ENCODE results near the gene INPPL1.
"Not testable (repeated sequence)": the region's sequence is repeated elsewhere in the genome, so short reads cannot be mapped to it uniquely, and the experiment has no call there.

The INPPL1 gene

DNA sequence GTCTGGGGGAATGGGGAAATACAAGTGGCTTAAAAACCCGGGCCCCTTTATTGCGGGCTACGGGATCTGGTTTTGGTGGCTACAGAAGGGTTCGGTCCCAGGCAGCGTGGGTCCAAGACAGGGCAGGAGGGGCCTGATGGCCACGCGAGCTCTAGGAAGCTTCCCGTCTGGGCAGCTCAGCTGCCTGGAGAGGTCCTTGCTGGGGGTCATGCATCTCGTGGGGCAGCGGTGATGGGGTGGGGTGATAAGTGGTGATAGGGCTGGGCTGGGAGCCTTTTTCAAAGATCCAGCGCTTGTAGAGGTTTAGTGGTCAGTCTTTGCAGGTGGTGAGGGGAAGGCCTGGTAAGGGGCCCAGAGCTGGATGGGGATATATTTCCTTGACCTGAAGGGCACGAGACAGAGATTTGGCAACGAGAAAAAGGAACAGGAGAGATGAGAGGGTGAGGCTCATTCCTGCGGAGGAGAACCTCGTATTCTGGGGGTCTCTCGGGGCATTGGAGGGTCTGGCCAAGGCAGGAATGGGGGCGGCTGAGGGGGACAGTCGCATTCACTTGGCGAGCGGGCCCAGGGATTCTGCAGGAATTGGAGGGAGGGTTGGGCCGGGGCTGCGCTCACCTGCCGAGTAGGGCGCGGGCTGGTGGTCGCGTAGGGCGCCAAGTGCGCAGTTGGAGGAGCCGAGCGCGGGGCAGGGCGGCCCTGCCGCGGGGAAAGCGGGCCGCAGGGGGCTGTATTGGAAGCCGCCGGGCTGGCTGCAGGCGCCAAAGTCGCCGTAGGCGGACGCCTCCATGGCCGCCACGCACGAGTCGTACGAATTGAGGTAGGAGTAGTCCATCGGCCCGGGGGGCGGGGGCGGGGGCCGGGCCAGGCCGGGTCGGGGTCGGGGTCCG, 18.8 kb downstream of the INPPL1 start:
- DNase-seq (ENCODE audit: low spot score): peak; percentile 33

DNA sequence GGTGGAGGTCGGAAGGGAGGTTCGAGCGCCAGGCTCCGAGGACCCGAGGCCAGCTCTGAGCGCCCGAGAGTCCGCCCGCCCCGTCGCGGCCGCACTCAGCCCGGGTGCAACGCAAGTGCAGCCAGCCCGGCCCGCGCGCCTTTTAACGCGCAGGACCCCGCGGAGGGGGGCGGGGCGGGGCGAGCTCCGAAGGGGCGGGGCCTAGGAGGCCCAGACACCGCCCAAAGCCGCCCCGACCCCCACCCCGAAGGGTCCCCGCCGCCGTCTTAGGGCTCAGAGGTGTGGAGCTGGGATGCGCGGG, 19.4 kb downstream of the INPPL1 start, which contains the start of gene PHOX2A:
Gene PHOX2A (minus strand): TSS at position 117 of the 301 bp plus-strand sequence. CDS start 172 bp downstream, outside the sequence.
- DNase-seq (ENCODE audit: low spot score): peak; percentile 41

DNA sequence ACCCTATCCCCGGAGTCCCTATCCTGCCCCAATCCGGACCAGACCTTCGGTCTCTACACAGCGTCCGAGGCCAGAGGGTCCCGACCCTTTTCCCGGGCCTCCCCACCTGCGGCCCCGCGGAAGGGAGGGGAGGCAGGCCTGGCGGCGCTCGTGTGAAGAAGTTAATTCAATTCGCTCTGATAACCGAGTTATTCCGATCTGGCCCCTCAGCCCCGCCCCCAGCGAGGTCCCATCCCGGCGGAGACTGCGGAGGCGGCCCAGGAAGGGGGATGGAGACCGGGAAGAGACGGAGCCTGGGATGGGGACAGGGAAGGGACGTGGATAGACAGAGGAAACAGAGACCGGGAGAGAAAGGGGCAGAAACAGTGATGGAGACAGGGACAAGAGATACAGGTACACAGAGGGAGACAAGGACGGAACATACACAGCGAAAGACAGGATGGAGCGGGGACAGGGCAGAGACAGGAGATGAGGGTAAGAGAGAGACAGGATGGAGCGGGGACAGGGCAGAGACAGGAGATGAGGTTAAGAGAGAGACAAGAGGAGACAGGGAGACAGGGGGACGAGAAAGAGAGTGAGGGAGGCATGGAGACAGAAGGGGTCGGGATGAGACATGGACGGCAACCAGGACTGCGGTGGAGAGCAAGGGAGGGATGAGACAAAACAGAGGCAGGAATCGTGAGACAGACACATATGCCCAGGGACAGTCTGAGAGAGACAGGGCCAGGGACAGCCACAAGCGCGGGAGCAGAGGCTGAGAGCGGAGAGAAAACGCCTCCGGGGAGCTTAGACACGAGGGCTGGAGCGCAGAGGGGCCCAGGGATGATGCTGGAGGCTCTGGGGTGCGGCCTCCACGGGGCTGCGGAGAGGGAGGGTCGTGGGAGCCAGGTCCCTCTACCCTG, 20.0 kb downstream of the INPPL1 start:
- DNase-seq (ENCODE audit: low spot score): no peak

GRCh38 chr11:72245263-72245816, 20.8 kb downstream of the INPPL1 start:
- DNase-seq (ENCODE audit: low spot score): no peak

DNA sequence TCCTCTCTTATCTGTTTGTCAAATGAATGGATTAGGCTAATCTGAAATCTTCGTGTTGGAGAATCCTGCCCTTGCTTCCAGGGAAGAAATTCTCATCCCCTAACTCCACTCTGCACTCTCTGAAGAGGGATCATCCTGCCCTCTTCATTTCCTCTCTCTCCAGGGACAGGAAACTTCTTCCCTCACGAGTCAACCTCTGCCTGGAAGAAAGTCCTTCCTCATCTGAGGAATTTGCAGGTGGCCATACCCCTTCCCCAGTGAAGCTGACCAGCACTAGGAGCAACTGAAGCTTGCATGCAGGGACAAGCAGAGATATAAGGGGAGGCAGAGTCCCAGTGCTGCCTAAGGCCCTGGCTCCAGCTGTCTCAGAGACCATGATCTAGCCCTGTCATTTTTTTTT, 23.0 kb downstream of the INPPL1 start:
- DNase-seq (ENCODE audit: low spot score): no peak

DNA sequence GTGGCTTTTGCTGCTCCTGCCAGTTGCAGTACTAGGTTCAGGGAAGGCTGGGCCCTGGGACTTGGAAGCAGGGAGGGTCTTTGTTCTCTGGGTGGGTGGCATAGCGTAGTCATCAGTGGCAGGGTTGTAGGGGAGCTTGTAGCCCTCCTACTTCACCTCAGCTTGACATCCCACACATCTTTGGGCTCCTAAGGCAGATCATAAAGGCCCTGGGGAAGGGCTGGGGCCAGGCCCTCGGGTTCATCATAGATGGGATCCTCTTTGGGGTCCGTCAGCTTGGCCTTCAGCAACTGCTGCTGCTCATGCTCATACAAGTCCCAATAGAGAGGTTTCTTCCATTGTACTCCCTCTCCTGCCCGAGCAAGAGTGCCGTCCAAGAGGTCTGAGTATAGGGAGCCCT, 25.4 kb downstream of the INPPL1 start:
- DNase-seq (ENCODE audit: low spot score): no peak

GRCh38 chr11:72250661-72251464, 26.3 kb downstream of the INPPL1 start:
- no peak for DNase-seq (ENCODE audit: low spot score)

DNA sequence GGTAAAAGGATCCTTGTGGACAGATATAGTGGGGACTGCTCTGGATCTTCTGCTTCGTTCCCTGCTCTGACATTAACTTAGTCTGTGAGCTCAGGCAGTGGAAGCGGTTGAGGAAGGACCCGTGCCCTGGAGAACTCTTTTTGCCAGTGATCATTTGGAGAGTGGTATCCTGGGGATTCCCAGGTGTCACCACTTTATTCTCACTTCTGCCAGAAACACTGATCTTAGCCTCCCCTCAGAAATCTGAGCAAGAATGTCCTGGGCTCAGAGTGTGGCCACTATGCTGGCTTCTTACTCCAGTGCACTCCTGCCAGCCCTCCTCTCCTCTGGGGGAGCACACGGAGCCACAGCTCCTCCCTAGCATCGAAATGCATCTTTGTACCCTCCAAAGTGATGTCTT, 27.0 kb downstream of the INPPL1 start:
- no peak for DNase-seq (ENCODE audit: low spot score)

GRCh38 chr11:72253392-72253791, 28.8 kb downstream of the INPPL1 start:
- no peak for DNase-seq (ENCODE audit: low spot score)

DNA sequence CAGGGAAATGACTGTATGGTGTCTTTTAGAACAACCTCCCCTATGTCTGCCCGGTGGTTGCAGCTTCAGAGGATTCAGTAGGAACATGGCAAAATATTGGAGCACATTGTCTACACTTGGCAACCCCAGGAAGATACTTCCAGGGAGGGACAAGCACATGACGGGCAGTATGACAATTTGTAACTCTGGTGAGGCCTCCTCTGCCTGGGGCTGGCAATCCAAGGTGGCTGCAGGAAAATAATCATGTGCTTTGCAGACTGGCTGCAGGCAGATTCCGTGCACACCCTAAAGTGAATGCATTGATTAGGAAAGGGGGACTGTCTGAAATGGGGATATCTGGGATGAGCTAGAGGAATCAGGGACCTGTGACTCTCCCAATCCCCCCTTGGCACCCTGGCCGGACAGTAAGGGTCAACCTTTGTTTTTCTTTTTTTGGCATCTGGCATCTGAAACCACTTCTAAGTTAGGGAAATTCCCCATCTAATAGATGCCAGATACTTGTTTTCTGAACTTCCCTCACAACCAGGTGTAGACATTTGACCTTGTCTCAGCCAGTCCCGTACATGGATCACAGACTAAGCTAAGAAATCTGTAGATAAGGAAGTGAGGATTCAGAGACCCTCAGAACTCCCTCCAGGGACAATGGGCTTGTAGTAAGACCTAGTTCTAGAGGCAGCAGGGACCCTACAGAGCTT, 29.9 kb downstream of the INPPL1 start:
- DNase-seq (ENCODE audit: low spot score): no peak

GRCh38 chr11:72257570-72257969, 33.0 kb downstream of the INPPL1 start:
- no peak for DNase-seq (ENCODE audit: low spot score)

GRCh38 chr11:72259490-72259889, 34.9 kb downstream of the INPPL1 start:
- DNase-seq (ENCODE audit: low spot score): no peak

- DNase-seq (ENCODE audit: low spot score): no peak
Observed at GRCh38 chr11:72260574-72260973, 36.0 kb downstream of the INPPL1 start.

DNA sequence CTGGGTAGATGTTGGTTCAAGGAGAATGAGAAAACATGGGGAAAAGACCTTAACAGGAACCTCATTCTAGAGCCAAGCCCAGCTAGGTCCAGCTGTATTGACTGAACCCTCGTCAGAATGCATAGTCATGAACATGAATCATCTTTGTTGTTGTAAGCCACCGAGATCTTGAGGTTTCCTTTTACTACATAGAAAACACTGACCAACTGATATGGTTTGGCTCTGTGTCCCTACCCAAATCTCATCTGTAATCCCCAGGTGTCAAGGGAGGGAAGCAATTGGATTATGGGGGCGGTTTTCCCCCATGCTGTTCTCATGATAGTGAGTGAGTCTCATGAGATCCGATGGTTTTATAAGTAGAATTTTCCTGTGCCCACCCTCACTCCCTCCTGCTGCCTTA, 38.8 kb downstream of the INPPL1 start:
- no peak for DNase-seq (ENCODE audit: low spot score)

- DNase-seq (ENCODE audit: low spot score): no peak
Observed at GRCh38 chr11:72265951-72266350, 41.4 kb downstream of the INPPL1 start.

DNA sequence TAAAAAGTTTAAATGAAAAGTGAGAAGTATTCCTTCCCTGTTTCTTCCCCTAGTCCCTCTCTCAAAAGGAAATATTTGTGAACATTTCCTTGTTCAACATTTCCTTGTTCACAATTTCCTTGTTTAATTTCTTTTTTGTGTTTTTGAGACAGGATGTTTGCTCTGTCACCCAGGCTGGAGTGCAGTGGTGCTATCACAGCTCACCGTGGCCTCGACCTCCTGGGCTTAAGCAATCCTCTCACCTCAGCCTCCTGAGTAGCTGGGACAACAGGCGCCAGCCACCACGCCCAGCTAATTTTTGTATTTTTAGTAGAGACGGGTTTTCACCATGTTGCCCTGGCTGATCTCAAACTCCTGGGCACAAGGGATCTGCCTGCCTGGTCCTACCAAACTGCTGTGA, 42.4 kb downstream of the INPPL1 start:
- not testable (repeated sequence) for DNase-seq (ENCODE audit: low spot score)

DNA sequence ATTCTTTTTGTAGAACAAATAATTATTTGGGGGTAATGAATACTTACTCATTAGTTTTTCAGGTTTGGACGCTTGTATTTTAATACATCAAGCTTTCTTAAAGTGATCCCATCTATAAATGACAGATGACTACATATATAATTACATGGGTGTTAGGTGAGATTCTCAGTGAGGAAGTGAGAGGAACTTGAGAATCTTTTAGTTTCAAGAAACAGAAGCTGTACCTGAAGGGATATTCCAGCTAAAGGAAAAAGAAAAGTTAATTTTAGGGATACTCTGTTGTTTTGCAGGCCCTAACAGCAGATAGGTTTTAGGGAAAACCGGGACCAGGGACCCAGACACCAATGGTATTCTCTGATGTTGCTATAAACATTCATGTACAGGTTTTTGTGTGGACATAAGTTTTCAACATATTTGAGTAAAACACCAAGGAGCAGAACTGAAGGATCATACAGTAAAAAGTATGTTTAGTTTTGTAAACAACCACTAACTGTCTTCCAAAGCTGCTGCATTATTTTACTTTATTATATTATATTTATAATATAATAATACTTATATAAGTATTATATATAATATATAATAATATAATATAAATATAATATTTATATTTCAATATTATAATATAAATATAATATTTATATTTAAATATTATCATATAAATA, 43.5 kb downstream of the INPPL1 start:
- DNase-seq (ENCODE audit: low spot score): no peak

DNA sequence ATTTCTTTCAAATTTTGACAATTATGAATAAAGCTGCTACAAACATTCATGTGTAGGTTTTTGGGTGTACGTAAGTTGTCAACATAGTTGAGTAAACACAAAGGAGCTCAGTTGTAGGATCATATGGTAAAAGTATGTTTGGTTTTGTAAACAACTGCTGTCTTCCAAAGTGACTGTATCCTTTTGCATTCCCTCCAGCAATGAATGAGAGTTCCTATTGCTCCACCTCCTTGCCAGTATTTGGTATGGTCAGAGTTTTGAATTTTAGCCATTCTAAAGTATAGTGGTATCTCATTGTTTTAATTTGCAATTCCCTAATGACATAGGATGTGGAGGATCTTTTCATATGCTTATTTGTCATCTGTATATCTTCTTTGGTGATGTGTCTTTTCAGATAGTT, 47.4 kb downstream of the INPPL1 start:
- no peak for DNase-seq (ENCODE audit: low spot score)

GRCh38 chr11:72274435-72274834, 49.9 kb downstream of the INPPL1 start:
- no peak for DNase-seq (ENCODE audit: low spot score)

- DNase-seq (ENCODE audit: low spot score): no peak
Observed at GRCh38 chr11:72278905-72279304, 54.3 kb downstream of the INPPL1 start.

GRCh38 chr11:72280037-72280436, 55.5 kb downstream of the INPPL1 start:
- no peak for DNase-seq (ENCODE audit: low spot score)
